DND-41 (cell line): ENCODE results near the gene C1orf141.
"Not testable (repeated sequence)": the region's sequence is repeated elsewhere in the genome, so short reads cannot be mapped to it uniquely, and the experiment has no call there.

Experiments used
- ATAC-seq: fragments of 200-7000 bp; cut with Tn5 transposase; 3 replicates; pipeline ENCODE4 v1.9.1; 2021; ENCODE audit warnings: low read depth; ENCODE audit not compliant: insufficient read depth
- DNase-seq: peaks from one replicate; pipeline ENCODE4 v3.0.0-alpha.2; 2020
- H2AFZ ChIP-seq: 2 replicates; pipeline ENCODE4 v1.6.0; 2012; ENCODE audit warnings: low read depth, low read length
- H3K27ac ChIP-seq: 2 replicates; pipeline ENCODE4 v1.5.1; 2012; ENCODE audit warnings: low read length, inconsistent platforms
- H3K27me3 ChIP-seq: fragments of 200-600 bp; sonication (generic); 2 replicates; pipeline ENCODE4 v1.6.0; 2012; ENCODE audit warnings: low read length, mild to moderate bottlenecking, inconsistent platforms; ENCODE audit not compliant: insufficient read depth, poor library complexity
- H3K36me3 ChIP-seq: 2 replicates; pipeline ENCODE4 v1.5.1; 2012; ENCODE audit warnings: low read length, inconsistent platforms; ENCODE audit not compliant: insufficient read depth
- H3K4me1 ChIP-seq: 2 replicates; pipeline ENCODE4 v1.5.1; 2012; ENCODE audit warnings: mild to moderate bottlenecking, low read length; ENCODE audit not compliant: insufficient read depth
- H3K4me2 ChIP-seq: 2 replicates; pipeline ENCODE4 v1.6.0; 2012; ENCODE audit warnings: mild to moderate bottlenecking, moderate library complexity, low read length, inconsistent platforms; ENCODE audit not compliant: insufficient read depth
- H3K4me3 ChIP-seq, 2 experiments: fragments of 200-600 bp in 1 of 2; shearing (Covaris generic) in 1 of 2; 2 replicates each; pipeline ENCODE4 v1.5.1; 2012 to 2016; ENCODE audit warnings: inconsistent platforms in 2 of 2, low read length in 2 of 2, mild to moderate bottlenecking in 2 of 2, low read depth in 1 of 2, moderate library complexity in 1 of 2
- H3K79me2 ChIP-seq: 2 replicates; pipeline ENCODE4 v1.6.0; 2012; ENCODE audit warnings: low read length, inconsistent platforms; ENCODE audit not compliant: insufficient read depth
- H3K9ac ChIP-seq: 2 replicates; pipeline ENCODE4 v1.6.0; 2012; ENCODE audit warnings: low read depth, mild to moderate bottlenecking, inconsistent platforms, low read length, moderate library complexity
- H3K9me3 ChIP-seq: 2 replicates; pipeline ENCODE4 v1.5.1; 2012; ENCODE audit warnings: low read length, moderate library complexity, mild to moderate bottlenecking, inconsistent platforms; ENCODE audit not compliant: insufficient read depth, severe bottlenecking
- H4K20me1 ChIP-seq: 2 replicates; pipeline ENCODE4 v1.6.0; 2012; ENCODE audit warnings: low read length; ENCODE audit not compliant: insufficient read depth
- EZH2 ChIP-seq: IDR thresholded peaks from 3 replicates; pipeline ENCODE4 v1.6.1; 2012; ENCODE audit warnings: borderline replicate concordance, low read depth, mild to moderate bottlenecking, moderate library complexity, low read length, inconsistent platforms; ENCODE audit not compliant: severe bottlenecking
- TF ChIP-seq, protein P1 (sequence below): IDR thresholded peaks from 2 replicates; pipeline ENCODE4 v1.5.1; 2012; ENCODE audit warnings: borderline replicate concordance, low read length, moderate library complexity, mild to moderate bottlenecking; ENCODE audit not compliant: poor library complexity, severe bottlenecking; ENCODE audit errors: extremely low read depth

The C1orf141 gene

DNA sequence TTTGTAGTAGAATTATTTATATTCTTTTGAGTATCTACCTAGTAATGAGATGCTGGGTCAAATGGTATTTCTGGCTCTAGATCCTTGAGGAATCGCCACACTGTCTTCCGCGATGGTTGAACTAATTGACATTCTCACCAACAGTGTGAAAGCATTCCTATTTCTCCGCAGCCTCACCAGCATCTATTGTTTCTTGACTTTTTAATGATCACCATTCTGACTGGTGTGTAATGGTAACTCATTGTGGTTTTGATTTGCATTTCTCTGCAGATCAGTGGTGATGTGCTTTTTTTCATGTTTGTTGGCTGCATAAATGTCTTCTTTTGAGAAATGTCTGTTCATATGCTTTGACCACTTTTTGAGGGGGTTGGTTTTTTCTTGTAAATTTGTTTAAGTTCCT, 16.2 kb upstream of the C1orf141 start:
- H3K4me2 ChIP-seq, result no peak overlapping the region
- H3K27ac ChIP-seq, result no peak overlapping the region
- no peak overlapping the region for H3K9ac ChIP-seq
- H3K79me2 ChIP-seq, result no peaks in the 10 kb centered on the region
- H3K36me3 ChIP-seq, result no peaks in the 10 kb centered on the region
- 0 out of 2 replicates have a peak, but pooled peaks cover 3% of the 10 kb centered on the region for H3K4me1 ChIP-seq
- H2AFZ ChIP-seq, result no peak overlapping the region
- no peaks in the 10 kb centered on the region for H3K27me3 ChIP-seq
- no peaks in the 10 kb centered on the region for H4K20me1 ChIP-seq
- TF ChIP-seq EZH2, result no peak
- TF ChIP-seq, protein P1, sequence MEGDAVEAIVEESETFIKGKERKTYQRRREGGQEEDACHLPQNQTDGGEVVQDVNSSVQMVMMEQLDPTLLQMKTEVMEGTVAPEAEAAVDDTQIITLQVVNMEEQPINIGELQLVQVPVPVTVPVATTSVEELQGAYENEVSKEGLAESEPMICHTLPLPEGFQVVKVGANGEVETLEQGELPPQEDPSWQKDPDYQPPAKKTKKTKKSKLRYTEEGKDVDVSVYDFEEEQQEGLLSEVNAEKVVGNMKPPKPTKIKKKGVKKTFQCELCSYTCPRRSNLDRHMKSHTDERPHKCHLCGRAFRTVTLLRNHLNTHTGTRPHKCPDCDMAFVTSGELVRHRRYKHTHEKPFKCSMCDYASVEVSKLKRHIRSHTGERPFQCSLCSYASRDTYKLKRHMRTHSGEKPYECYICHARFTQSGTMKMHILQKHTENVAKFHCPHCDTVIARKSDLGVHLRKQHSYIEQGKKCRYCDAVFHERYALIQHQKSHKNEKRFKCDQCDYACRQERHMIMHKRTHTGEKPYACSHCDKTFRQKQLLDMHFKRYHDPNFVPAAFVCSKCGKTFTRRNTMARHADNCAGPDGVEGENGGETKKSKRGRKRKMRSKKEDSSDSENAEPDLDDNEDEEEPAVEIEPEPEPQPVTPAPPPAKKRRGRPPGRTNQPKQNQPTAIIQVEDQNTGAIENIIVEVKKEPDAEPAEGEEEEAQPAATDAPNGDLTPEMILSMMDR, result no peak
- DNase-seq (no peak), ATAC-seq (no peak)
- H3K9me3 ChIP-seq, result no peaks in the 10 kb centered on the region
- H3K4me3 ChIP-seq, result no peak overlapping the region

DNA sequence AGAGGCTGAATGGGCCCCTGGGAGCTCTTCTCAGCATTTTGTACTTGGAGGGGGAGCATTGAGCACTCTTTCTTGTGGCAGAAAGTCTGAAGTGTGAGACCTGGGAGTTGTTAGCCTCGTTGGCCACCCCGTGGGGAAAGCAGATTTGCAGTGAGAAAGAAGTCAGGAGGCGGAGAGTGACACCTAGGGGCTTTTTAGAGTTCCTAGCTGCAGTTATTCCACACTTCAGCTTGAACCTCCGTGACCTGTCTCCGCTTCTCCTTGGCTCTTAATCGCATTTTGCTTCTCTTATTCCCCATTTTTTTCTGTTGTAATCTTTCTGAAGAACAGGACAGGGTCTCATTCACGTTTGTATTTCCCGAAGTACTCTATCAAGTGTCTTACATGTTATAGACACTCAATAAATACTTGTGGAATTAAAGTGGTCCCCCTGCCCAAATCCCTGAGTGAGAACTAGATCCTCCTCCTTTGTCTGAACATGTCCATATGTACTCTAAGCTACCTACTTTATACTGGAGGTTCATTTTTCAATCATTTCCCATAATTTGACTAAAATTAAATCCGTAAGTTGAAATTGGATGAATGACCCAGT, 14.5 kb upstream of the C1orf141 start:
- no peaks in the 10 kb centered on the region for H3K27me3 ChIP-seq
- 0 out of 2 replicates have a peak, but pooled peaks cover 3% of the 10 kb centered on the region for H3K4me1 ChIP-seq
- TF ChIP-seq, protein P1, result peak; percentile 71
- no peak for TF ChIP-seq EZH2
- H3K4me2 ChIP-seq, result no peak overlapping the region
- no peaks in the 10 kb centered on the region for H3K79me2 ChIP-seq
- no peak overlapping the region for H3K9ac ChIP-seq
- H3K4me3 ChIP-seq, result no peak overlapping the region
- H3K9me3 ChIP-seq, result no peaks in the 10 kb centered on the region
- H3K36me3 ChIP-seq, result no peaks in the 10 kb centered on the region
- H3K27ac ChIP-seq, result no peak overlapping the region
- DNase-seq (peak; percentile 49), ATAC-seq (peak; percentile 90)
- H2AFZ ChIP-seq, result no peak overlapping the region
- H4K20me1 ChIP-seq, result no peaks in the 10 kb centered on the region

DNA sequence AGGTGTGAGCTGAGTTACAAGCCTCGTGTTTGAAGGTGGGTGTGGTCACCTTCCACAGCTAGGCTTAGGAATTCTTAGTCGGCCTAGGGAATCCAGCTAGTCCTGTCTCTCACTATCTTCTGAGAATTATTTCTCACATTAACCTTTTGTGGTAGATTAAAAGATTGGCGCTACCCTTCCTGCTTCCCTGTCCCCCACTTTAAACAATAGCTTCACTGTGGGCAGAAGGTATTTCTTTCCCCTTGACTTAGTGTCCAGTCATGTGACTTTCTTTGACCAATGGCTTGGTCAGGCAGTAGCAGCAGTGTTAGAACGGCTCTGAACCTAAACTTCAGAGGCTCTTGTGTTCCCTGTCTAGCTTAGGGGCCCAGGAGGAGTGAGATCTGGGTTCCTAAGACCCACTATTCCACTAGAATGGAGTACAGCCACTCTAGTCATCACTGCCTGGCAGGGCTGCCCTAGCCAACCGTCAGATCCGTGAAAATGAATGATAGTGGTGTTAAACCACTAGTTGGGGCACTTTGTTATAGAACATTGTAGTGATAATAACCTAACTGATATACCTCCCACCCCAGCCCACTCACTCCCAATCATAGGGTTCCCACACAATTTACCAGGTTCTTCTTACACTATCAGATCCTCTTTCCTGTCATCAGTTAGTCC, 13.9 kb upstream of the C1orf141 start:
- Histone ChIP-seq H3K27ac (no peak overlapping the region), H2AFZ (no peak overlapping the region), H3K4me1 (0 out of 2 replicates have a peak, but pooled peaks cover 3% of the 10 kb centered on the region), H3K79me2 (no peaks in the 10 kb centered on the region), H3K9me3 (no peaks in the 10 kb centered on the region), H3K4me3 (no peak overlapping the region), H3K27me3 (peaks cover under 1% of the 10 kb centered on the region), H4K20me1 (no peaks in the 10 kb centered on the region), H3K9ac (no peak overlapping the region), H3K36me3 (no peaks in the 10 kb centered on the region), H3K4me2 (no peak overlapping the region)
- ATAC-seq, result no peak
- no peak for DNase-seq
- TF ChIP-seq EZH2, result no peak
- TF ChIP-seq, protein P1, result no peak

GRCh38 chr1:67147973-67148372, 13.2 kb upstream of the C1orf141 start:
- not testable (repeated sequence) for H3K27ac ChIP-seq, H4K20me1 ChIP-seq, H3K4me3 ChIP-seq, DNase-seq, H3K79me2 ChIP-seq, ATAC-seq, H3K4me1 ChIP-seq, H3K9ac ChIP-seq, H2AFZ ChIP-seq, H3K4me2 ChIP-seq, H3K9me3 ChIP-seq, H3K27me3 ChIP-seq, H3K36me3 ChIP-seq
